IPS-18c (cell line): ENCODE measurements around the gene FOXP1.
A peak's percentile ranks its signal among the peaks of the same experiment; 100 is the strongest.

Source experiments
- H3K4me3 ChIP-seq: 2 replicates; pipeline ENCODE4 v1.7.0; 2013; ENCODE audit warnings: low read depth, mild to moderate bottlenecking, low read length, moderate library complexity; ENCODE audit not compliant: insufficient read depth
- H3K9me3 ChIP-seq: one replicate; pipeline ENCODE4 v1.6.1; 2013; ENCODE audit warnings: mild to moderate bottlenecking, low read length, moderate library complexity; ENCODE audit not compliant: control insufficient read depth, insufficient read depth

The FOXP1 gene

GRCh38 chr3:71067977-71068654 lies 515.4 kb downstream of the FOXP1 start:
- no peaks in the 10 kb centered on the region for H3K9me3 ChIP-seq

GRCh38 chr3:71066849-71067261 lies 516.7 kb downstream of the FOXP1 start:
- Histone ChIP-seq H3K4me3 (peak overlapping the region; percentile 4; the same call in 1 of the 2 replicates), H3K9me3 (no peaks in the 10 kb centered on the region)

More at GRCh38 chr3:71067977-71068654, 515.4 kb downstream of the FOXP1 start:
- H3K4me3 ChIP-seq = no peak overlapping the region

DNA sequence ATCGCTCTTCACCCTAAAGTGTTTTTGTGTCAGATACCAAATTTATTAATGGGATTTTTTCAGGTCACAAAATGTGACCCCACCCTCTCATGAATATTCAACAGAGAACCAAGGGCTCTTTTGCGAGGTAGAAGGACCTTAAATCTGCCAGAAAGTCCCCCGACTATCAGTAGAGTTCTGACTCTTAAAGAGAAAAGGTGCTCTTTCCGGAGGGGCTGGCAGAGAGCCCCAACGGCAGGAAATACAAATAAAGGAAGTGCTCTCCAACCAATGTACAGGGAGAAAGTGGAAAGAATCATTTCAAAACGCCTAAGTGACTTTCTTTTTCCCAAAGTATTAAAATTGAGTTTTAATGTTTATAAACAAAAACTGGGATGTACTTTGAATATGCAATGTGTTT lies 517.2 kb downstream of the FOXP1 start:
- Histone ChIP-seq H3K9me3 (no peaks in the 10 kb centered on the region), H3K4me3 (peak overlapping the region; percentile 60)

- Histone ChIP-seq H3K4me3 (peak overlapping the region; percentile 60), H3K9me3 (no peaks in the 10 kb centered on the region)
Measured at GRCh38 chr3:71065764-71066013, 517.8 kb downstream of the FOXP1 start.

GRCh38 chr3:71064956-71065763 lies 518.4 kb downstream of the FOXP1 start:
- Histone ChIP-seq H3K4me3 (peak overlapping the region; percentile 60), H3K9me3 (no peaks in the 10 kb centered on the region)

- no peaks in the 10 kb centered on the region for H3K9me3 ChIP-seq
- H3K4me3 ChIP-seq = peak overlapping the region; percentile 62
Measured at GRCh38 chr3:71064291-71064955, 519.1 kb downstream of the FOXP1 start.

DNA sequence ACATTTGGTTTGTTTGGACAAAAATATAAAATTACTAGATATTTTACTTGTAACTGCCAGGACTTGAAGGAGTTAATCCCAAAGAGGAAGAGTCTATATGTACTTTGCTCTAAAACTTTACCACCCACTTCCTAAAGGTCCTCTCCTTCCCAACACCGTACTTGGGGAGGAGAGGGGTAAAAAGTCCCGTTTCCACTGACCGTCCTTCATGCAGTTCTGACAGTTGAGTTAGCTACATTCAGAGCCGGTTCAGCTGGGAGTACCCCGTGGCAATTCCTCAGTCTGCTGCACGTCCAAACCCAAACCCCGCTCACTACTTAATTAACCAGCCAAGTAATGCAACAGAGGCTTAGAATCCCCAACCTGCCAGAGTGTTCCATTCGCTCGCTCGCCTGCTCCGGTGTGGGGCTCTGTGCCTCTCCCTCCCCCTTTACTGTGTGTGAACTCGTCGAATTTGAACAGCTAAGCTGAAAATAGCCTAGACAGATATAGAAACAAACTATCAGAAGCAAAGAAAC lies 519.7 kb downstream of the FOXP1 start:
- no peaks in the 10 kb centered on the region for H3K9me3 ChIP-seq

GRCh38 chr3:71062952-71063772 lies 520.4 kb downstream of the FOXP1 start:
- Histone ChIP-seq H3K4me3 (peak overlapping the region; percentile 62; the same call in 1 of the 2 replicates), H3K9me3 (no peaks in the 10 kb centered on the region)

More for the DNA sequence above, 519.7 kb downstream of the FOXP1 start:
- H3K4me3 ChIP-seq = peak overlapping the region; percentile 62

DNA sequence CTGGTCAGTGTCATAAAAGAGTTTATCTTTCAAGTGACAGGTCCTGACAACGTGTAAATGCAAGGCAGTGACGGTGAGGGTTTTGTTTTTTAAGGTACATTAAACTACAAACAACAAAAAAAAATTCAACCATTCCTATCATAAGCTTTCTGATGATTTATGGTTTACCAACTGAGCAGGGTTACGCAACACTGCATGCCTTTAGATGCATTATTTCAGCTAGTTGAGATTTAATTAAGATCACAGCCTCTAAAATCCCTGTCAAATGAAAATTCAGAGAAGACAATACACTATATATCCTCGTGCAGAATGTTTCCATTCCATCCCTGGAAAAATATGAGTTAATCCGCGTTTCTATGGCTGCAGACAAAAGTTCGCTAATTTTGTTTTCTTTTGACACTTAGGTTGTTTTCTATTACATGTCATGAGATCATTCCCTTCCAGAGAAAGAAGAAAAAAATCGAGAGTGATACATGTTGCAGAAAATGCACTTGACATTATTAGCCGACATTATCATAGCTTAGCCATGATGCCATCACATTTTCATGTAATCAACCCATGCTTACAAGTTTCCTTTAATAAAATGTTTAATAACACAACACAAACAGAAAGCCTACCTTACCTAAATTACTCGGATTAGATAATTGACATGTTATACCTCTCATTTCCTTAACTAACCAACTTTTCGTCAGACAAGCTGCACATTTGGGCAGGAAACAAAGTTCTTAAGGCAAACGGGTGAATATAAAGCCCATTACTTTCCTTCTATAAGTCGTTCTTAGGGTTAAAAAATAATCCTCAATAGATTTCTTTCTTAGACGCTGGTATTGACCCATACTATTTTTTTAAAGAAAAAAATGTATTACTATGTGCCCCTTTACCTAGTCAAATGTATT lies 521.2 kb downstream of the FOXP1 start:
- H3K4me3 ChIP-seq = no peak overlapping the region

GRCh38 chr3:71061581-71061980 lies 521.9 kb downstream of the FOXP1 start:
- no peak overlapping the region for H3K4me3 ChIP-seq
- H3K9me3 ChIP-seq = no peaks in the 10 kb centered on the region

More for the DNA sequence above, 521.2 kb downstream of the FOXP1 start:
- no peaks in the 10 kb centered on the region for H3K9me3 ChIP-seq

- no peak overlapping the region for H3K4me3 ChIP-seq
- no peaks in the 10 kb centered on the region for H3K9me3 ChIP-seq
Measured at GRCh38 chr3:71061037-71061436, 522.5 kb downstream of the FOXP1 start.

DNA sequence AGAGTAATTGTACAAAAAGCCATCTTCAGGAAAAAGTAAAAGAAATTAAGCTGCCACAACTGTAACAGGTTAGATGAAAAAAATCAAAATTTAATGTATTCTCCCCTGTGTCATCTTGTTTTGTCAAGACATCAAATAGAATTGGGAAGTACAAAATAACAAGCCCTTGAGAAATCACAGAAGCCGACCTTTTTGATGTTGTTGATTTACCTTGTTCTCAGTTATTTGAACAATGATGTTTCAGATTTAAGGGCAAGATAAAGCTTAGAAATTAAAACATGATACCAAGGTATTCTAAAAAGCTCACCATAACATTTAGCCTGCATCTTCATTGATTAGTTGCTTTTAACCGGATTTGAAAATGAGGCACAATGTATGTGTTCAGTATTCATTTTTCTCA lies 523.0 kb downstream of the FOXP1 start:
- no peaks in the 10 kb centered on the region for H3K9me3 ChIP-seq
- H3K4me3 ChIP-seq = no peak overlapping the region

DNA sequence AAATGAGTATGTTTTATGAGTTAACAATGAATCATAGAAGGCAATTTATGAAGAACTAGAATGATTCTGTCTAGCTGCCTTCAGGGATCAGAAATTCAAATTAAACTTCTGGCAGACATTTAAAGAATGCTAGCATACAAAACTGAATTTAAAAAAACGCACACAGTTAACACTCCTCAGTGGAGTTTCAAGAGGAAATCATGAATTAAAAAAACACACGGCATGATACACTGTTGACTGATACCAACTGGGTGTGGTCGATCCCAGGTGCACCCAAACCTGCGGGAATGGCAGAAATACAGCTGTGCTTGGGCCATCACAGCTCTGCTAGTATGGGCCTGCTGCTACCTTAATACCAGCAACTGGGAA lies 526.0 kb downstream of the FOXP1 start:
- Histone ChIP-seq H3K4me3 (no peak overlapping the region), H3K9me3 (no peaks in the 10 kb centered on the region)

DNA sequence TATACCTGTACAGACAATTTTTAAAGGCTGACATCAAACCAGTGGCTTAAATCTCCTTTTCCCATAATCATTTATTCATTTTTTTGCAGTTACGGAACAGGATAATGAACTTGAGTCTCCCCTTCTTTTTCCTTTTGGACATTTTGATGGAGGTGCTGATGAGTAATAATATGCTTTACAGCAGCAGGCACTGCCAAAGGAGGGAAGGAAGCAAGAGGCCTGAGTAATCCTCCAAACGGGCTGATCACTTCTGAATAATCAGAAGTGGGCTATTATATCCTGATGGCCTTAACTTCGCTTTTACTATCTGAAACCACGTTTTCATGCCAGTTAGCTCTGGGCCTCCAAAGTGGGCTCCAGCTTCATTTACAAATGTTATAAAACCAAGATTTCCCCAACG lies 527.2 kb downstream of the FOXP1 start:
- no peaks in the 10 kb centered on the region for H3K9me3 ChIP-seq
- H3K4me3 ChIP-seq = no peak overlapping the region

DNA sequence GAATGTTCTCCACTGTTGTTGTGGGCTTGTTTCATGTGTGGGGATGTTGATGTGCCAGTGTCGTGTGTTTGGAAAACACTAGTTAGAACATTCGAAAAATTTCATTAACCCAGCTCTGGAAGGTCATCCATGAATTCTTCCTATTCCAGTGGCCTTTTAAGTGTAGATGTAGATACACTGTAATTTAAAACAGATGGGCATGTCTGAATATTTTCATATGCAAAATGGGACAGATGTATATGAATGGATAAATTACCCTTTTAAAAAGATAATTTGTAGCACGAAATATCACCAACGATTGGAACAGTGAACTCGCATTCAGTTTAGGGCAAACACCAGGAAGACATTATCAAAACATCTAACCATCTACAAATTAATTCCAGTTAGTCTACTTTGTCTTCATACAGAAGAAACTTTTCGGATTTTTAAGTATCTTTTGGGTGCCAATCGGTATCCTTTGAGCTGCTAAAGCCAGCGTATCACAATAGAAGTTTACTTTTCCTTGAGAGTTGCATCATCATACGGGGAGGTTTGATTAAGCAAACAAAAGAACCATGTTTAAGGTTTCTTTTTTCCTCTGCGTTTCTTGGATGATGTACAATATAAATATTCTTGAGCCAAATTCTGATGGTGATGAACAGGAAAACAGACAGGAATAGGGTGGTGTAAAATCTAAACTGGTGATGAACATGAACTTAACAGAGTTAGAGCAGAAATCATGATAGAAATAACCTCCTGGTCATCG lies 528.1 kb downstream of the FOXP1 start:
- H3K4me3 ChIP-seq = no peak overlapping the region
- no peaks in the 10 kb centered on the region for H3K9me3 ChIP-seq

GRCh38 chr3:71054312-71054711 lies 529.2 kb downstream of the FOXP1 start:
- H3K9me3 ChIP-seq = no peaks in the 10 kb centered on the region
- H3K4me3 ChIP-seq = no peak overlapping the region
